Measurements from ENCODE around the gene BCOR. TPM values are rescaled to one million over a fixed set of nuclear protein-coding genes. Genes with fewer than 3 reads are reported as not detected.
A peak's percentile ranks its signal among the peaks of the same experiment; 100 is the strongest.

BCOR gene
- total and polyA plus RNA-seq, 2 of the 13 experiments (the other 11 are each of a cell fraction or from before 2014, with no cell fraction given): 14.3 to 15.2 TPM

DNA sequence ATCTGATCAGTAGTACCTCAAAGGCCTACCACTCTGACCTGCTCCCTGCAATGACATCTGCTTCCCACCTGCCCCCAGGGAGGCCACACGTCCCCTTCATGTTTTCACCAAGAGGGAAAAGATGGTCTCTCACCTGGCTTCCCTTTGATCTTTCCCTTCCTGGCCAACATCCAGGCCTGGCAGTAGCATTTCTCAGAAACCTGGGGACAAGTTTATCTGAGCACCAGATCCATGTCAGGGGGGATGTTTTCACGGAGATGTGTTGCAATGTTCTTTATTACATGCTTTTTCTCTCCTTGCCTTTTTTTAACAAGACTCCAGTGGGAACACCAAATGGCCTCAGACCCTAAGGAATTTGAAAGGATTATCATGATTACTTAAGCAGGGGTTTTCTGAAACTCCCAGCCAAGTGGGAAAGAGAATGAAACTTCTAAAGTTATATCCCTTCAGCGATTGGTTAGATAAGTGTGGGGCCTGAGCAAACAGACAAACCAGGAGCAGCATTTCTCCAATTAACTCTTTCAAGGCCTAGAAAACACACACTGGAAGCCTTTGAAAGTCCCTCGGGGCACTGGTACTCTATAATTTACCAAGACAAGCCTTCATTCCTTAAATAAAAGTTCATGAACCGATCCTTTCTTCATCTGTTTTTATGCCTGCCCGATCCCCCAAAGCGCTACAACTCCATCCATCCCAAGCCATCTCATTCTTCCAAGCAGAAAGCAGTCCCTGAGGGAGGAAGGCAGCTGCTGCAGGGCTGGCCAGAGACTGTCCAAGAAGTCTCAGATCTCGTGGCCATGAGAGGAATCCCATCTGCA, 94.1 kb downstream of the BCOR start (continued):
- peak; percentile 44; the same call in 1 of the 2 replicates for TF ChIP-seq HNF4A (CRISPR knock-in tag; IDR thresholded peaks at IDR 0.05)
- TF ChIP-seq, protein P1, sequence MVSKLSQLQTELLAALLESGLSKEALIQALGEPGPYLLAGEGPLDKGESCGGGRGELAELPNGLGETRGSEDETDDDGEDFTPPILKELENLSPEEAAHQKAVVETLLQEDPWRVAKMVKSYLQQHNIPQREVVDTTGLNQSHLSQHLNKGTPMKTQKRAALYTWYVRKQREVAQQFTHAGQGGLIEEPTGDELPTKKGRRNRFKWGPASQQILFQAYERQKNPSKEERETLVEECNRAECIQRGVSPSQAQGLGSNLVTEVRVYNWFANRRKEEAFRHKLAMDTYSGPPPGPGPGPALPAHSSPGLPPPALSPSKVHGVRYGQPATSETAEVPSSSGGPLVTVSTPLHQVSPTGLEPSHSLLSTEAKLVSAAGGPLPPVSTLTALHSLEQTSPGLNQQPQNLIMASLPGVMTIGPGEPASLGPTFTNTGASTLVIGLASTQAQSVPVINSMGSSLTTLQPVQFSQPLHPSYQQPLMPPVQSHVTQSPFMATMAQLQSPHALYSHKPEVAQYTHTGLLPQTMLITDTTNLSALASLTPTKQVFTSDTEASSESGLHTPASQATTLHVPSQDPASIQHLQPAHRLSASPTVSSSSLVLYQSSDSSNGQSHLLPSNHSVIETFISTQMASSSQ (IDR thresholded peaks at IDR 0.05; ENCODE audit: low read depth): no peak
- TF ChIP-seq, protein P1 (CRISPR knock-in tag; IDR thresholded peaks at IDR 0.05; ENCODE audit: borderline replicate concordance): peak; percentile 45; the same call in 1 of the 2 replicates
- peak; percentile 52; the same call in 1 of the 2 replicates for TF ChIP-seq SAP130 (CRISPR knock-in tag; IDR thresholded peaks at IDR 0.05; ENCODE audit: low read depth)
- TF ChIP-seq ZNF792 (CRISPR knock-in tag; IDR thresholded peaks at IDR 0.05): no peak
- TF ChIP-seq ZNF550 (CRISPR knock-in tag; IDR thresholded peaks at IDR 0.05; ENCODE audit: borderline replicate concordance): no peak
- TF ChIP-seq GFI1 (CRISPR knock-in tag; IDR thresholded peaks at IDR 0.05; ENCODE audit: borderline replicate concordance): 0 out of 2 replicates have a peak, but pooled peaks have one; percentile 22
- TF ChIP-seq, protein P2, sequence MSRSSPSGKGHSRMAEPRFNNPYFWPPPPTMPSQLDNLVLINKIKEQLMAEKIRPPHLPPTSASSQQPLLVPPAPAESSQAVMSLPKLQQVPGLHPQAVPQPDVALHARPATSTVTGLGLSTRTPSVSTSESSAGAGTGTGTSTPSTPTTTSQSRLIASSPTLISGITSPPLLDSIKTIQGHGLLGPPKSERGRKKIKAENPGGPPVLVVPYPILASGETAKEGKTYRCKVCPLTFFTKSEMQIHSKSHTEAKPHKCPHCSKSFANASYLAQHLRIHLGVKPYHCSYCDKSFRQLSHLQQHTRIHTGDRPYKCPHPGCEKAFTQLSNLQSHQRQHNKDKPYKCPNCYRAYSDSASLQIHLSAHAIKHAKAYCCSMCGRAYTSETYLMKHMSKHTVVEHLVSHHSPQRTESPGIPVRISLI (CRISPR knock-in tag; IDR thresholded peaks at IDR 0.05; ENCODE audit: borderline replicate concordance): no peak
- TF ChIP-seq, protein P3, sequence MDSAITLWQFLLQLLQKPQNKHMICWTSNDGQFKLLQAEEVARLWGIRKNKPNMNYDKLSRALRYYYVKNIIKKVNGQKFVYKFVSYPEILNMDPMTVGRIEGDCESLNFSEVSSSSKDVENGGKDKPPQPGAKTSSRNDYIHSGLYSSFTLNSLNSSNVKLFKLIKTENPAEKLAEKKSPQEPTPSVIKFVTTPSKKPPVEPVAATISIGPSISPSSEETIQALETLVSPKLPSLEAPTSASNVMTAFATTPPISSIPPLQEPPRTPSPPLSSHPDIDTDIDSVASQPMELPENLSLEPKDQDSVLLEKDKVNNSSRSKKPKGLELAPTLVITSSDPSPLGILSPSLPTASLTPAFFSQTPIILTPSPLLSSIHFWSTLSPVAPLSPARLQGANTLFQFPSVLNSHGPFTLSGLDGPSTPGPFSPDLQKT (CRISPR knock-in tag; IDR thresholded peaks at IDR 0.05; ENCODE audit: borderline replicate concordance): no peak
- peak; percentile 31; the same call in 1 of the 2 replicates for TF ChIP-seq CEBPB (IDR thresholded peaks at IDR 0.05; ENCODE audit: borderline replicate concordance, low read depth, low read length)
- TF ChIP-seq, protein P4, sequence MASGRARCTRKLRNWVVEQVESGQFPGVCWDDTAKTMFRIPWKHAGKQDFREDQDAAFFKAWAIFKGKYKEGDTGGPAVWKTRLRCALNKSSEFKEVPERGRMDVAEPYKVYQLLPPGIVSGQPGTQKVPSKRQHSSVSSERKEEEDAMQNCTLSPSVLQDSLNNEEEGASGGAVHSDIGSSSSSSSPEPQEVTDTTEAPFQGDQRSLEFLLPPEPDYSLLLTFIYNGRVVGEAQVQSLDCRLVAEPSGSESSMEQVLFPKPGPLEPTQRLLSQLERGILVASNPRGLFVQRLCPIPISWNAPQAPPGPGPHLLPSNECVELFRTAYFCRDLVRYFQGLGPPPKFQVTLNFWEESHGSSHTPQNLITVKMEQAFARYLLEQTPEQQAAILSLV (CRISPR knock-in tag; IDR thresholded peaks at IDR 0.05; ENCODE audit: borderline replicate concordance): no peak
- TF ChIP-seq NRL (CRISPR knock-in tag; IDR thresholded peaks at IDR 0.05; ENCODE audit: borderline replicate concordance): no peak
- TF ChIP-seq ZNF3 (CRISPR knock-in tag; IDR thresholded peaks at IDR 0.05): no peak
- TF ChIP-seq, protein P5, sequence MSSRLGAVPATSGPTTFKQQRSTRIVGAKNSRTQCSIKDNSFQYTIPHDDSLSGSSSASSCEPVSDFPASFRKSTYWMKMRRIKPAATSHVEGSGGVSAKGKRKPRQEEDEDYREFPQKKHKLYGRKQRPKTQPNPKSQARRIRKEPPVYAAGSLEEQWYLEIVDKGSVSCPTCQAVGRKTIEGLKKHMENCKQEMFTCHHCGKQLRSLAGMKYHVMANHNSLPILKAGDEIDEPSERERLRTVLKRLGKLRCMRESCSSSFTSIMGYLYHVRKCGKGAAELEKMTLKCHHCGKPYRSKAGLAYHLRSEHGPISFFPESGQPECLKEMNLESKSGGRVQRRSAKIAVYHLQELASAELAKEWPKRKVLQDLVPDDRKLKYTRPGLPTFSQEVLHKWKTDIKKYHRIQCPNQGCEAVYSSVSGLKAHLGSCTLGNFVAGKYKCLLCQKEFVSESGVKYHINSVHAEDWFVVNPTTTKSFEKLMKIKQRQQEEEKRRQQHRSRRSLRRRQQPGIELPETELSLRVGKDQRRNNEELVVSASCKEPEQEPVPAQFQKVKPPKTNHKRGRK (CRISPR knock-in tag; IDR thresholded peaks at IDR 0.05): no peak
- no peak for TF ChIP-seq ZMYM3 (CRISPR knock-in tag; IDR thresholded peaks at IDR 0.05)
- no peak for TF ChIP-seq ZFP36L1 (CRISPR knock-in tag; IDR thresholded peaks at IDR 0.05)
- TF ChIP-seq SMAD9 (CRISPR knock-in tag; IDR thresholded peaks at IDR 0.05): no peak
- TF ChIP-seq SP5 (CRISPR knock-in tag; IDR thresholded peaks at IDR 0.05; ENCODE audit: borderline replicate concordance, low read depth): no peak
- no peak for TF ChIP-seq PHF5A (CRISPR knock-in tag; IDR thresholded peaks at IDR 0.05; ENCODE audit: low read depth, unreplicated experiment)
